Endometrial microvascular endothelial cells (primary cell): ENCODE measurements around the gene ARHGEF12. TPM values are rescaled to one million over a fixed set of nuclear protein-coding genes. Genes with fewer than 3 reads are reported as not detected.

Experiments
- in situ Hi-C: cut with HindIII; loops from 2 replicates; pipeline ENCODE4 v1.10.0; 2017; ENCODE audit warnings: low sequenced_read_pairs, low pct_unique_long_range_greater_than_20kb; ENCODE audit errors: inconsistent ontology term
- total RNA-seq: library from RNA; depleted of rRNA; stranded (reverse); fragments of >200 nt; gene quantifications from one replicate; pipeline ENCODE4 v1.2.3, GENCODE V29; 2015; ENCODE audit errors: inconsistent ontology term

The ARHGEF12 gene
- total RNA-seq, 1 donor from 2014 or later: 60.8 TPM

GRCh38 chr11:120365512-120365911 is 29.3 kb downstream of the ARHGEF12 start:
- in situ Hi-C loops: no loop called here

DNA sequence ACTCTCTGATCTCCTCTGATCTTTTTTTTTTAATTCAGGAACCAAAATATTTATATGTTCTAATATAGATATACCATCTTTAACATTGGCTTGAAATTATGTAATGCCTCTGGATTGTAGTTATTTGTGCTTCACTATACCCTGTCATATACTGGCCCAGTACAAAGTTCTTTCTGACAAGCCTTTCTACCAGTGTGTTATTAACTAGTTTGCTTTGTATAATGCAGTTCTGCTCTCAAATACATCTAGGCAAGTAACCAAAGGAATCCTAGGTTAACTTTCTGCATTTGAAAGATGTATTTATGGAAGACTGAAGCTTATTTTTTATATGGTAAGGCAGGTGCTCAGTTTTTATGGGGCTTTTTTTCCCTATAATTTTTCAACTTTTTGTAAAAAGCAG is 36.1 kb downstream of the ARHGEF12 start:
- in situ Hi-C loops: no loop called here

- in situ Hi-C loops: no loop called here
Measured at GRCh38 chr11:120375076-120375475, 38.9 kb downstream of the ARHGEF12 start.

GRCh38 chr11:120376547-120377182 is 40.5 kb downstream of the ARHGEF12 start:
- in situ Hi-C loops: no loop called here

GRCh38 chr11:120378474-120378873 is 42.3 kb downstream of the ARHGEF12 start:
- in situ Hi-C loops: no loop called here

- in situ Hi-C loops: no loop called here
Measured at GRCh38 chr11:120381401-120381800, 45.2 kb downstream of the ARHGEF12 start.

DNA sequence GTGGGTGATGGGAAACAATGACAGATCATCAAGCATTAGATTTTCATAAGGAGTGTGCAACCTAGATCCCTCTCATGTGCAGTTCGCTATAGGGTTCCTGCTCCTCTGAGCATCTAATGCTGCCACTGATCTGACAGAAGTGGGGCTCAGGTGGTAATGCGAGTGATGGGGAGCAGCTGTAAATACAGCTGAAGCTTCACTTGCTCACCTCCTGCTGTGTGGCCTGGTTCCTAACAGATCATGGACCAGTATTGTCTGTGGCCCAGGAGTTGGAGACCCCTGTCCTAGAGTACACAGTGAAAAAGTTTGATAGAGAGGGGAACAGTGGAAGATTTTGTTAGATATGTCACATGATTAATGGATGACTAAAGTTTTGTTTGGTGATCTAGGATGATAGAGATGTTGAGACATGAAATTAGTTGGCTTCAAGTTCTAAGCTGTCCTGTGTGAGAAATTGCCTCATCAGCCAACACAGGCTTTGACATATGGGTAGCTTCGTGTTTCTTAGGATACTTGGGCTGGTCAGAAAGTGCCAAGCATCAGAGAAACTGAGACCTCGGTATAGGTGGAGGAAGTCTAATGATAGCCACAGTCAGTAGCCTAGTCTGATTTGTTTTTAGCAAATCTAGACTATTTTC is 47.4 kb downstream of the ARHGEF12 start:
- in situ Hi-C loops: no loop called here

GRCh38 chr11:120384476-120384875 is 48.3 kb downstream of the ARHGEF12 start:
- in situ Hi-C loops: no loop called here

DNA sequence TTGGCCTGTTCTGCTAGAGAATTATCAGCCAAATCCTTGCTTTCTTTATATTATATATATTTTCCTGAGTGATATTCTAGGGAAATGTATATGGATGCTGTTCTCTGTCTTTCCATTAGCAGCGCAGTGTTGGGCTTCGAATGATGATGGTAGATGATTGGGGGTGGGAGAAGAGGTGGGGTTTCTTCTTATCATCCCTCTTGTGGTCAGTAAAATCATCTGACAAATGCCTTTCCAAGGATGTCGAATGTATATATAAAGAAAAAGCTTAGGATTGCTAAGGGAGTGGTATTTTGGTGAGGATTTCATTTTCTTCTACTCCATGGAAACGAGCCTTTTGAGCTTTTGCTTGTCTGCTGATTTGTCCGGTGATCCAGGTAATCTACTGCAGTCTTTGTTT is 48.9 kb downstream of the ARHGEF12 start:
- in situ Hi-C loops: no loop called here

DNA sequence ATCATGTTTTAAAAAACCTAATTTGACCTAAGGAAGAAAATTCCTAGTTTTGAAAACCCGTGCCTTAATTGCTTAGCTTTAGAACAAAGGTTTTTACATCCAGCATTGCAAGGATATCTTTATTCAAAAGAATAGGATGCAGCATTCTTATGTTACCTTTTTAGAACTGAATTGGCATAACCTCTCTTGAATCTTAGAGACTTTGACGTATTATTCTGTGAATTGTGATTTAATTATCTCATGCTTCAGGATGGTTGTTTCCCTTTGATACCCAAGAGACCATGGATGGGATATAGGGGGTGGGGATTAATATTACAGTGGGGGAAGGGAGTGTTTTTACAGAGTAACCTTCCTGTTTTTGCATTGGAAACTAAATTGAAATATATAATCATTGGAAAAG is 49.4 kb downstream of the ARHGEF12 start:
- in situ Hi-C loops: no loop called here

DNA sequence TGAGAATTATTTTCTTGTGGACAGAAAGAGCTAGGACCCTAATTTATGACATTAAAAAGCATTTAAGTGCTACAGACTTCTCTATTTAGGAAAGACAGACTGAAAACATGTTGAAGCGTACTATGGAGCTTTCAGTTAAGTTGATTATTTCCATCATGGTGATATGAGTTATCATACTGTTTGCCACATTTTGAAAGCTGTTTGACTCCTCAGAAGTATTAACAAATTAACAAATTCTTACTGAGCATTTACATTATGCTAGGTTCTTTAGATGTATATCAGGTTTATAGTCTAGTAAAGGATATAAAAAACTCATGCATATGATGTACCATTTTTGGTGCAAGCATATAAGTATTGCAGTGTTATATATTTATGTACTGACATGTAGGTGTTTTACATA is 50.1 kb downstream of the ARHGEF12 start:
- in situ Hi-C loops: no loop called here

GRCh38 chr11:120386774-120387371 is 50.7 kb downstream of the ARHGEF12 start:
- in situ Hi-C loops: no loop called here

DNA sequence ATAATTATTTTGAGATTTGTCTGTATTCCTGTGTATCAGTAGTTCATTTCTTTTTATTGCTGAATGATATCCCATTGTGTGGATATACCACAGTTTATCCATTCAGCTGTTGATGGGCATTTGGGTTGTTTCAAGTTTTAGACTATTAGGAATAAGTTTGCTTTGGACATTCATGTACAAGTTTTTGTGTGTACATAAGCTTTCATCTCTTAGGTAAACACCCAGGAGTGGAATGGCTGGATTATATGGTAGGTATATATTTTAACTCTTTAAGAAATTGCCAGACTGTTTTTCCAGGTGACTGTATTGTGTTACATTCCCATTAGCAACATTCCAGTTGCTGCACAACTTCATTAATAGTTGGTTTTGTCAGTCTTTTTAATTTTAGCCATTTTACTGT is 52.0 kb downstream of the ARHGEF12 start:
- in situ Hi-C loops: no loop called here

DNA sequence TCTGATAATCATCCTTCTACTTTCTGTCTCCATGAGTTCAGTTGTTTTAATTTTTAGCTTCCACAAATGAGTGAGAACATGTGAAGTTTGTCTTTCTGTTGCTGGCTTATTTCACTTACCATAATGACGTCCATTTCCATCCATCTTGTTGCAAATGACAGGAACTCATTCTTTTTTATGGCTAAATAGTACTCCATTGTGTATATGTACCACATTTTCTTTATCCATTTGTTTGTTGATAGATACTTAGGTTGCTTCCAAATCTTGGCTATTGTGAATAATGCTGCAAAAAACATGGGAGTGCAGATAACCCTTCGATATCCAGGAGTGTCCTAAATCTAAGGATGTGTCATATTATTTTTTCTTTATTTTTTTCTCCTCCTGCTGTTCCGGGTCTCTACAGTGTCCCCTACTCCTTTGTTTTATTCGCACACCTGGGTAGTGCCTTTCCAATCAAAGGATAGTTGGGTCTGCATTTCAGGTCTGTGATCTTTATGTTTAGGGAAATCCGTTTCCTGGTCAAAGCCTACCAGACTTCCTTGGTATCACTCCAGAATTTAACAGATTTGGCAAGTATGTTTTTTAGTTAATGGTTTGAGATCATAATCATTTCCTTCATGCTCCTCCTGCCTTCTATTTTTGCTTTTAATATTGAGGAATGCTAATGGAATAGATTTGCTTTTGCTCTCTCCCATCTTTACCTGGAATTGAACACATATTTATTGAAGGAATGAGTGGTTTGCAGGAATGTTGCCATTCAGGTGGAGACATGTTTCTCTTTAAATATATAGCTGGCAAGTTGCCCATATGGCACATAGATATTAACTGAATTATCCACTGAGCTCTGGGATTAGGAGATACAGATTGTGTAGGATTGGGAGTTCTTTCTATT is 53.7 kb downstream of the ARHGEF12 start:
- in situ Hi-C loops: no loop called here

DNA sequence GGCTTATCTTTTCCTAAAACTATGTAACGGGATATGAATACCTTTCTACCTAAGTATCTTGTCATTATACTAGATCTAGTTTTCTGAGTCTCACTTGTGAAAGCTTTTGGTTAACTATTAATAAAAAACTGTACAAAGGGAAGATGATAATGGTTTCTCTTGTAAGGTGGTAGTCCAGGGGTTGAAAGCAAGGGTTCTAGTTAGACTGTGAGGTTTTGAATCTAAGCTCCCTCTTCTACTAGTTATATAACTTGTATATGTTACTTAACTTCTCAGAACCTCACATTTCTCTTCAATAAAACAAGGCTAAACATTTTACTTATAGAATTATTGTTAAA is 54.3 kb downstream of the ARHGEF12 start:
- in situ Hi-C loops: no loop called here

GRCh38 chr11:120391292-120391691 is 55.1 kb downstream of the ARHGEF12 start:
- in situ Hi-C loops: no loop called here

- in situ Hi-C loops: no loop called here
Measured at GRCh38 chr11:120391854-120392253, 55.6 kb downstream of the ARHGEF12 start.

DNA sequence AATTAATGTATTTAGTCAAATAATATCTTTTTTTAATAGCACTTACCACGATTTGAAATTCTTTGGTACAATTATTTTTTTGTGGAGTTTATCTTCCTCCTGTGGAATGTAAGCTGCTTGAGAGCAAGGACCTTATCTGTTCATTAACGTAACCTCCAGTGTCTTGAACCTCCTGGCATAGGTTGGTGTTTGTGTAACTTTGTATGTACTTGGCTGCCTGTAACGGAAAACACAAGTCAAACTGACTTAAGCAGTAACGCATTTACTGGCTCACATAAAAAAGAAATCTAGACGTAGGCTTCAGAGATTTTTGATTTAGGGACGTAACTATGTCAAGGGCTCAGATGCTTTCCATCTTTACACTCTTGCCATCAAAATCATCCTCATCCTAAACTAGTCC is 56.1 kb downstream of the ARHGEF12 start:
- in situ Hi-C loops: no loop called here

DNA sequence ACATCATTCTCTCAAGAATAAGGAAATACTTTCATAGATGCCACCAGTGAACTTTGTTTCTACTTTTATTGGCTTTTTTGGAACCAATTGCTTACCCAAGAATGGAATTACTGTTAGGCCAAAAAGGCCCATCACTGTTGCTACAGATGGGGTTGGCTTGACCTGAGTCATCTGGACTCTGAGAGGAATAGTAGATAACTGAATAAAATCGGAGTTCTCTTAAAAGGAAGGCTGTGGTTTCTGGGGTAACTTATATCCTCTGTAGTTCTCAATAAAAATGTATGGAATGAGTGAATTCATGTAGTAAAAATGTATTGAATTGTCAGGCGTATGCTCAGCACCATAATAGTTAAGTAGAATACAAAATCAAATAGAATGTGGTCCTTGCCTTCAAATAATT is 56.6 kb downstream of the ARHGEF12 start:
- in situ Hi-C loops: no loop called here

DNA sequence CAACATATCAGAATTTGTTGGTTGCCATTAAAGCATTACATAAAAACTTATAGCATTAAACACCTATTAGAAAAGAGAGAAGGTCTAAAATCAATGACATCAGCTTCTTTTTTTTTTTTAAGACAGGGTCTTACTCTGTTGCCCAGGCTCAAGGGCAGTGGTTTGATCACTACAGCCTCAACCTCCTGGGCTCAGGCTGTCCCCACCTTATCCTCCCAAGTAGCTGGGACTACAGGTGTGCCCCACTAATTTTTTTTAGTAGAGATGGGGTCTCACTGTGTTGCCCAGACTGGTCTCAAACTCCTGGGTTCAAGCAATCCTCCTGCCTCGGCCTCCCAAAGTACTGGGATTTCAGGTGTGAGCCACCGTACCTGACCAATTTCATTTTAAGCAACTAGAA is 57.9 kb downstream of the ARHGEF12 start:
- in situ Hi-C loops: no loop called here
